HepG2 (cell line): ENCODE measurements around the gene AGTRAP. TPM values are rescaled to one million over a fixed set of nuclear protein-coding genes. Genes with fewer than 3 reads are reported as not detected.

Experiments used
- AKNA ChIP-seq: sonication (generic); formaldehyde crosslinking; IDR thresholded peaks from 2 replicates; pipeline ENCODE4 v1.4.0; 2020; ENCODE audit warnings: missing genetic modification reagents, borderline replicate concordance
- BCLAF1 ChIP-seq: fragments of 450-650 bp; IDR thresholded peaks from 2 replicates; pipeline ENCODE4 v1.6.1; 2017; ENCODE audit warnings: mild to moderate bottlenecking
- EHMT2 ChIP-seq: fragments of 200-600 bp; sonication (generic); IDR thresholded peaks from 2 replicates; pipeline ENCODE4 v1.7.0; 2017; ENCODE audit warnings: antibody characterized with exemption, low read depth, low read length, borderline replicate concordance
- EZH2 ChIP-seq: conservative IDR thresholded peaks from 2 replicates; pipeline ENCODE4 v1.6.1; 2012; ENCODE audit warnings: mild to moderate bottlenecking, low read depth, low read length, moderate library complexity
- HIVEP1 ChIP-seq: sonication (generic); formaldehyde crosslinking; IDR thresholded peaks from 2 replicates; pipeline ENCODE4 v1.4.0; 2020; ENCODE audit warnings: mild to moderate bottlenecking, missing genetic modification reagents
- HNRNPK ChIP-seq: fragments of 200-400 bp; formaldehyde crosslinking; IDR thresholded peaks from 2 replicates; pipeline ENCODE4 v1.6.1; 2018; ENCODE audit warnings: low read length, low read depth, moderate library complexity, mild to moderate bottlenecking; ENCODE audit not compliant: poor library complexity, severe bottlenecking
- HOXA3 ChIP-seq: sonication (generic); formaldehyde crosslinking; IDR thresholded peaks from 2 replicates; pipeline ENCODE4 v1.5.0; 2020; ENCODE audit warnings: missing genetic modification reagents
- IRF1 ChIP-seq: sonication (generic); formaldehyde crosslinking; IDR thresholded peaks from 2 replicates; pipeline ENCODE4 v1.4.0; 2020; ENCODE audit warnings: low read depth, mild to moderate bottlenecking, missing genetic modification reagents
- JUNB ChIP-seq: sonication (generic); formaldehyde crosslinking; IDR thresholded peaks from 2 replicates; pipeline ENCODE4 v1.8.0; 2022; ENCODE audit warnings: missing genetic modification reagents, mild to moderate bottlenecking, borderline replicate concordance
- MYPOP ChIP-seq: sonication (generic); formaldehyde crosslinking; IDR thresholded peaks from 2 replicates; pipeline ENCODE4 v1.8.1; 2023; ENCODE audit warnings: mild to moderate bottlenecking, moderate library complexity, missing genetic modification reagents
- NFYB ChIP-seq: sonication (generic); formaldehyde crosslinking; IDR thresholded peaks from 2 replicates; pipeline ENCODE4 v1.4.0; 2020; ENCODE audit warnings: missing genetic modification reagents
- PHB2 ChIP-seq: fragments of 450-650 bp; IDR thresholded peaks from 2 replicates; pipeline ENCODE4 v1.6.1; 2018; ENCODE audit not compliant: partially characterized antibody
- SNAPC5 ChIP-seq: sonication (generic); formaldehyde crosslinking; IDR thresholded peaks from 2 replicates; pipeline ENCODE4 v1.8.1; 2023; ENCODE audit warnings: mild to moderate bottlenecking, missing genetic modification reagents, borderline replicate concordance
- ZNF205 ChIP-seq: IDR thresholded peaks from 2 replicates; pipeline ENCODE4 v1.6.1; 2018; ENCODE audit warnings: missing biosample characterization, missing genetic modification reagents
- ZNF382 ChIP-seq: sonication (generic); formaldehyde crosslinking; IDR thresholded peaks from 2 replicates; pipeline ENCODE4 v1.5.0; 2020; ENCODE audit warnings: missing genetic modification reagents, mild to moderate bottlenecking, borderline replicate concordance
- ZNF557 ChIP-seq: sonication (generic); formaldehyde crosslinking; IDR thresholded peaks from 2 replicates; pipeline ENCODE4 v1.4.0; 2020; ENCODE audit warnings: missing genetic modification reagents
- ZNF572 ChIP-seq: sonication (generic); formaldehyde crosslinking; IDR thresholded peaks from 2 replicates; pipeline ENCODE4 v1.5.1; 2020; ENCODE audit warnings: mild to moderate bottlenecking, missing genetic modification reagents
- ZNF619 ChIP-seq: sonication (generic); formaldehyde crosslinking; IDR thresholded peaks from 2 replicates; pipeline ENCODE4 v1.4.0; 2020; ENCODE audit warnings: mild to moderate bottlenecking, missing genetic modification reagents
- ZNF737 ChIP-seq: sonication (generic); formaldehyde crosslinking; IDR thresholded peaks from 2 replicates; pipeline ENCODE4 v1.5.0; 2020; ENCODE audit warnings: missing genetic modification reagents, mild to moderate bottlenecking, borderline replicate concordance
- ZNF780A ChIP-seq: sonication (generic); formaldehyde crosslinking; IDR thresholded peaks from 2 replicates; pipeline ENCODE4 v1.8.0; 2022; ENCODE audit warnings: mild to moderate bottlenecking, missing genetic modification reagents, moderate library complexity
- polyA plus RNA-seq, 8 experiments: library from polyadenylated mRNA; depleted of rRNA in 3 of 8; stranded (reverse) in 7 of 8; unstranded in 1 of 8; fragments of >200 nt; fragmentation: Illumina TruSeq in 4 of 8; extraction: Trizol in 4 of 8; gene quantifications; 2 replicates each; pipeline versions ENCODE4 v1.2.1 to v1.2.3, GENCODE V29; 2011 to 2016; ENCODE audit warnings: low read depth in 4 of 8, missing spikeins in 1 of 8, mixed read lengths in 1 of 8; ENCODE audit not compliant: insufficient read depth in 1 of 8
- total RNA-seq, 5 experiments: library from RNA; depleted of rRNA; stranded (reverse); fragments of >200 nt; fragmentation: Illumina TruSeq; extraction: Trizol; gene quantifications; 2 replicates each; pipeline ENCODE4 v1.2.3, GENCODE V29; 2016; ENCODE audit warnings: low read depth in 1 of 5

The AGTRAP gene
- total and polyA plus RNA-seq, 2 of the 13 experiments (the other 11 are each of a cell fraction or from before 2014, with no cell fraction given), result 28.3 to 32.0 TPM

GRCh38 chr1:11784993-11785769, 49.2 kb downstream of the AGTRAP start (continued):
- TF ChIP-seq ZNF205 (CRISPR knock-in tag) (0 out of 2 replicates have a peak, but pooled peaks have one; percentile 26), BCLAF1 (no peak), NFYB (CRISPR knock-in tag) (no peak), PHB2 (no peak), ZNF572 (CRISPR knock-in tag) (0 out of 2 replicates have a peak, but pooled peaks have one; percentile 33), SNAPC5 (CRISPR knock-in tag) (no peak), ZNF780A (CRISPR knock-in tag) (no peak), IRF1 (no peak), MYPOP (CRISPR knock-in tag) (no peak; the same call in 1 of the 2 replicates), HOXA3 (CRISPR knock-in tag) (peak; percentile 45; the same call in 1 of the 2 replicates), ZNF557 (CRISPR knock-in tag) (no peak), EHMT2 (no peak), EZH2 (no peak), HNRNPK (no peak), ZNF619 (CRISPR knock-in tag) (no peak), AKNA (CRISPR knock-in tag) (no peak), ZNF737 (CRISPR knock-in tag) (no peak), JUNB (CRISPR knock-in tag) (no peak), HIVEP1 (CRISPR knock-in tag) (peak; percentile 12; the same call in 1 of the 2 replicates), ZNF382 (CRISPR knock-in tag) (no peak)
